Stimulated activated CD8-positive, alpha-beta memory T cell treated with anti-CD3 and anti-CD28 coated beads, Interleukin-15, amount 100 ng/mL, for 24 hours (primary cell): ENCODE measurements around the gene KPNA1.

ENCODE experiments used
- DNase-seq: peaks from one replicate; pipeline ENCODE4 v3.0.0-alpha.2; 2020; ENCODE audit warnings: low read depth

The KPNA1 gene

DNA sequence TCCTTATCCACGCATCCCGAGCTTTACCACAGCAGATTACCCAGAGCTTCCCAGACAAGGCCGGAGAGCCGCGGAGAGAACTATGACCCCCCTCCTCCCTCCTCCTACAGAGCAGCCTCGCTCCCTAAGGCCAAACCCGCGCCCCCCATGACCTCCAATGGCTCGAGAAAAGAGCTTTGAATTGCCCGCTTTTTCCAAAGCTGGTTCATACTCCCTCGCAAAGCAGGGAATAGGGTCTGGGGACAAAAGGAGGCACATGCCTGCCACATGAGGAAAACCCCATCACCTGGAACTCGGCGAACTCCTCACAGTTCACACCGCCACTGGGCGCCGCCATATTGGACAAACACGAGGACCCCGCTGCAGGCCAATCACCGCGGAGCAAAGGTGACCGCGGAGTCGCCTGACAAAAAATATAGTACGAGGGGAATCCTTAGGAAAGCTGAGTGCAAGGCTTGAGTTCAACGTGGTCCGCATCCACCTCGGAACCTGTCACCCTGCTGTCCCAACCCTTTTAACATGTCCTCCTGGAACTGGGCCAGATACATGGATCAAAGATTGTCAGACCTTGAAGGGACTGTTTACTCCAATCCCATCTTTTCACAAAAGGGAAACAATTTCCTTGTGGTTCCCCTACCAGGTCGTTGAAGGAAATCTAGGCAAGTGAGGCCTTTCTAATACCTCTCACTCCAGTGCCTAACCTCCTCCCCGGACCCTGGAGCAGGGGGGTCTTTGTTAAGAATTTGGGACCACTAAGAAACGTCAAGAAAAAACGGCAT is 131.7 kb downstream of the KPNA1 start, which contains the start of gene MIX23:
Gene MIX23 (minus strand): TSS at position 344 of the 779 bp plus-strand sequence. CDS start 7 bp downstream, at position 337.
- DNase-seq, result peak; percentile 61

- no peak for DNase-seq
Measured at GRCh38 chr3:122377975-122378374, 136.8 kb downstream of the KPNA1 start.

DNA sequence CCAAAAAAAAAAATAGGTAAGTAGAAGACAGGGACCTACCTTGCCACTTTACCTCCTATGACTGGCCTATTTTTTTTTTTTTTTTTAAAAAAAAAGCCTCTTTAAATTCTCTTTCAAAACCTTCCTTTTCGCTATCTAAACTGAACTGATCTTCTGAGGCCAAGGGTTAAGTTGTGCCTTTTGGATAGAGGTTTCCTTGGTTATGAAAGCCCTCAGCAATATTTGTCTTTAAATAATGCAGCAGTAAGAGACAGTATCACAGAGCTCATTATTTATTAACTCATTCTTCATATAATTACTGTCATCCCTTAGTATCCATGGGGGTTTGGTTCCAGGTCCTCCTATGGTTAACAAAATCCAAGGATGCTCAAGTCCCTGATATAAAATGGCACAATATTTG is 140.7 kb downstream of the KPNA1 start:
- DNase-seq, result no peak
